ENCODE results near the gene MXRA7. TPM values are rescaled to one million over a fixed set of nuclear protein-coding genes. Genes with fewer than 3 reads are reported as not detected.

The MXRA7 gene
- polyA plus RNA-seq, 1 of the 3 experiments (the other 2 are of a cell fraction), result 154 TPM

GRCh38 chr17:76715496-76715830, 4.7 kb upstream of the MXRA7 start:
- Histone ChIP-seq H3F3A (replicated peaks; ENCODE audit: insufficient read depth) (peaks cover 52% of the 10 kb centered on the region), H3K4me2 (no peak overlapping the region), H3K27ac (ENCODE audit: low read depth in 2 of 2, low read length in 1 of 2) (peak overlapping the region in 1 of 2 experiments; percentile 97; a peak in 2 of 4 replicates), H3K4me1 (ENCODE audit: control insufficient read depth in 1 of 2, insufficient read depth in 2 of 2, low read depth in 1 of 2, low read length in 1 of 2) (peaks cover 8 to 32% of the 10 kb centered on the region in 2 experiments), H3K36me3 (replicated peaks in 1 of 2; ENCODE audit: control insufficient read depth in 1 of 2, insufficient read depth in 2 of 2, low read length in 1 of 2) (peaks cover 44 to 62% of the 10 kb centered on the region in 2 experiments), H4K20me1 (ENCODE audit: insufficient read depth) (peaks cover 17% of the 10 kb centered on the region), H3K9me2 (no peaks in the 10 kb centered on the region), H2AFZ (ENCODE audit: low read depth) (no peak overlapping the region), H3K9me3 (no peaks in the 10 kb centered on the region), H3K79me2 (ENCODE audit: insufficient read depth) (peaks cover 53% of the 10 kb centered on the region), H3K9ac (no peak overlapping the region; the same call in 1 of the 2 replicates), H3K4me3 (ENCODE audit: low read depth in 2 of 2, low read length in 1 of 2) (no peak overlapping the region), H3K27me3 (ENCODE audit: insufficient read depth) (no peaks in the 10 kb centered on the region)
- no peak for DNase-seq
- 100% methylated on average over 2 of the region's 2 CpGs for WGBS (ENCODE audit: low lambda C conversion rate)
- CTCF ChIA-PET, result interaction anchor here (0.5 to 14.3 kb wide), 24 partner anchors 10 to 1799 kb away, joined by 3 to 255 read pairs (median 4); partner anchors contain the start of genes JMJD6, METTL23 and MGAT5B
- POLR2A ChIA-PET, result no interaction called here
- TF ChIP-seq USF1 (IDR thresholded peaks at IDR 0.05; ENCODE audit: borderline replicate concordance, low read depth) (no peak), EZH2phosphoT487 (IDR thresholded peaks at IDR 0.05; ENCODE audit: borderline replicate concordance, low read depth) (no peak), GATA2 (CRISPR knock-in tag; IDR thresholded peaks at IDR 0.05) (no peak), RXRA (IDR thresholded peaks at IDR 0.05; ENCODE audit: borderline replicate concordance, low read depth) (no peak), FOSL2 (IDR thresholded peaks at IDR 0.05; ENCODE audit: borderline replicate concordance, low read depth) (no peak), ELF1 (IDR thresholded peaks at IDR 0.05) (no peak), SMC3 (IDR thresholded peaks at IDR 0.05; ENCODE audit: low read depth, low read length) (no peak), NRF1 (IDR thresholded peaks at IDR 0.05; ENCODE audit: low read depth, low read length) (no peak), EP300 (IDR thresholded peaks at IDR 0.05; ENCODE audit: borderline replicate concordance in 1 of 2, low read depth in 1 of 2, low read length in 1 of 2) (no peak), JUND (IDR thresholded peaks at IDR 0.05) (no peak), MEF2A (IDR thresholded peaks at IDR 0.05; ENCODE audit: borderline replicate concordance, low read depth) (no peak), POLR2AphosphoS5 (IDR thresholded peaks at IDR 0.05; ENCODE audit: low read depth, low read length) (no peak)
- TF ChIP-seq, protein P1, sequence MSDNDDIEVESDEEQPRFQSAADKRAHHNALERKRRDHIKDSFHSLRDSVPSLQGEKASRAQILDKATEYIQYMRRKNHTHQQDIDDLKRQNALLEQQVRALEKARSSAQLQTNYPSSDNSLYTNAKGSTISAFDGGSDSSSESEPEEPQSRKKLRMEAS (IDR thresholded peaks at IDR 0.05; ENCODE audit: low read depth), result no peak

DNA sequence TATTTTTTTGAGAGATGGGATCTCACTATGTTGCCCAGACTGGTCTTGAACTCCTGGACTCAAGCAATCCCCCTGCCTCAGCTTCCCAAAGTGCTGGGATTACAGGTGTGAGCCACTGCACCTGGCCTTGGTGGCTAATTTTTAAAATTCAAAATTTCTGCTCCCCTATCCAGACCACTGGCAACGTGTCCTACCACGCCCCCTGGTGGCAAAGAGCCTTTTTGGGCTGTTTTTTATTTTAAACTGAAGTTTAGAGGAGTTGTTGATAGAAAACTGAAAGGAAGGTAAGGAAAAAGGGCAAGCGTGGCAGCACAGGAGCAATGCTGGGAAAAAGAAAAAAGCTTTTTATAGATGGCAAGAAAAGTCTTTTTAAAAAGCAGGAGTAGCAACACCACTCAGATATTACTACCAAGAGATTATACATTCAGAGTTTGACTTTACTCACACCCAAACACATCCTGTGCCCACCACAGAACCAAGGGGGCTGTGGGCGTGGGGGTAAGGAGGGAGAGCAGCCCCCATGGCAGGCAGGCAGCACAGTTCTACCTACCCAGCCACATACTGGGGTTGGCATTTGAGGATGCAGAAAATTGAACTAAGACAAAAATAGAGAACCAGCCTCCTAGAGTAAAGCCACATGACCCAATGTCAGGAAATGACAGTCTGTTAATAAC, 4.2 kb upstream of the MXRA7 start:
- Histone ChIP-seq H3K4me2 (no peak overlapping the region), H3F3A (replicated peaks; ENCODE audit: insufficient read depth) (peaks cover 52% of the 10 kb centered on the region), H2AFZ (ENCODE audit: low read depth) (no peak overlapping the region), H3K36me3 (replicated peaks in 1 of 2; ENCODE audit: control insufficient read depth in 1 of 2, insufficient read depth in 2 of 2, low read length in 1 of 2) (peaks cover 39 to 57% of the 10 kb centered on the region in 2 experiments), H3K79me2 (ENCODE audit: insufficient read depth) (peaks cover 53% of the 10 kb centered on the region), H3K9ac (no peak overlapping the region), H3K27ac (ENCODE audit: low read depth in 2 of 2, low read length in 1 of 2) (peak overlapping the region in 1 of 2 experiments; percentile 97; a peak in 3 of 4 replicates), H3K9me3 (no peaks in the 10 kb centered on the region), H3K27me3 (ENCODE audit: insufficient read depth) (no peaks in the 10 kb centered on the region), H3K9me2 (no peaks in the 10 kb centered on the region), H3K4me3 (ENCODE audit: low read depth in 2 of 2, low read length in 1 of 2) (no peak overlapping the region), H4K20me1 (ENCODE audit: insufficient read depth) (peaks cover 17% of the 10 kb centered on the region), H3K4me1 (ENCODE audit: control insufficient read depth in 1 of 2, insufficient read depth in 2 of 2, low read depth in 1 of 2, low read length in 1 of 2) (peaks cover 10 to 32% of the 10 kb centered on the region in 2 experiments)
- POLR2A ChIA-PET, result interaction anchor here (1.5 kb wide), 1 partner anchor 11 kb away, joined by 6 read pairs; the partner anchor contains the start of genes JMJD6 and METTL23
- peak; percentile 76 for DNase-seq
- 18% methylated on average over 4 of the region's 4 CpGs for WGBS (ENCODE audit: low lambda C conversion rate)
- CTCF ChIA-PET, result interaction anchor here (0.5 to 14.3 kb wide), 37 partner anchors 11 to 1799 kb away, joined by 3 to 255 read pairs (median 4); partner anchors contain the start of genes JMJD6, METTL23, MFSD11 and MGAT5B
- TF ChIP-seq FOXJ3 (CRISPR knock-in tag; IDR thresholded peaks at IDR 0.05) (no peak), YY1 (IDR thresholded peaks at IDR 0.05; ENCODE audit: low read depth) (no peak), SIN3A (IDR thresholded peaks at IDR 0.05; ENCODE audit: borderline replicate concordance, low read depth, low read length) (no peak), FOSL2 (IDR thresholded peaks at IDR 0.05; ENCODE audit: borderline replicate concordance, low read depth) (no peak), GATA2 (CRISPR knock-in tag; IDR thresholded peaks at IDR 0.05) (no peak), USF2 (IDR thresholded peaks at IDR 0.05; ENCODE audit: borderline replicate concordance, low read depth, low read length) (no peak), NRF1 (IDR thresholded peaks at IDR 0.05; ENCODE audit: low read depth, low read length) (no peak), SMC3 (IDR thresholded peaks at IDR 0.05; ENCODE audit: low read depth, low read length) (peak; percentile 71), CTCF (IDR thresholded peaks at IDR 0.05) (peak; percentile 100)
- TF ChIP-seq, protein P2, sequence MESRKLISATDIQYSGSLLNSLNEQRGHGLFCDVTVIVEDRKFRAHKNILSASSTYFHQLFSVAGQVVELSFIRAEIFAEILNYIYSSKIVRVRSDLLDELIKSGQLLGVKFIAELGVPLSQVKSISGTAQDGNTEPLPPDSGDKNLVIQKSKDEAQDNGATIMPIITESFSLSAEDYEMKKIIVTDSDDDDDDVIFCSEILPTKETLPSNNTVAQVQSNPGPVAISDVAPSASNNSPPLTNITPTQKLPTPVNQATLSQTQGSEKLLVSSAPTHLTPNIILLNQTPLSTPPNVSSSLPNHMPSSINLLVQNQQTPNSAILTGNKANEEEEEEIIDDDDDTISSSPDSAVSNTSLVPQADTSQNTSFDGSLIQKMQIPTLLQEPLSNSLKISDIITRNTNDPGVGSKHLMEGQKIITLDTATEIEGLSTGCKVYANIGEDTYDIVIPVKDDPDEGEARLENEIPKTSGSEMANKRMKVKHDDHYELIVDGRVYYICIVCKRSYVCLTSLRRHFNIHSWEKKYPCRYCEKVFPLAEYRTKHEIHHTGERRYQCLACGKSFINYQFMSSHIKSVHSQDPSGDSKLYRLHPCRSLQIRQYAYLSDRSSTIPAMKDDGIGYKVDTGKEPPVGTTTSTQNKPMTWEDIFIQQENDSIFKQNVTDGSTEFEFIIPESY (IDR thresholded peaks at IDR 0.05; ENCODE audit: borderline replicate concordance, low read depth), result no peak

Data from SK-N-SH (cell line).